Suppressor macrophage (primary cell): Measurements from ENCODE around the gene PCSK6.

Experiments used
- DNase-seq, 4 experiments: peaks; one replicate each; pipeline ENCODE4 v3.0.0-alpha.2; 2020 to 2022

Gene PCSK6

GRCh38 chr15:101498717-101499480 is 9.4 kb upstream of the PCSK6 start:
- no peak for DNase-seq

GRCh38 chr15:101498076-101498716 is 8.7 kb upstream of the PCSK6 start:
- no peak for DNase-seq

GRCh38 chr15:101497484-101498034 is 8.1 kb upstream of the PCSK6 start:
- DNase-seq, result no peak

GRCh38 chr15:101497017-101497416 is 7.5 kb upstream of the PCSK6 start:
- DNase-seq, result no peak

GRCh38 chr15:101496198-101496986 is 6.9 kb upstream of the PCSK6 start:
- peak in 3 of 4 experiments; percentile 48 to 64 (median 53) for DNase-seq

GRCh38 chr15:101495334-101496197 is 6.1 kb upstream of the PCSK6 start:
- no peak for DNase-seq

GRCh38 chr15:101494251-101494796 is 4.8 kb upstream of the PCSK6 start:
- no peak for DNase-seq

- no peak for DNase-seq
These were observed 3.5 kb upstream of the PCSK6 start for GRCh38 chr15:101492766-101493692.

- no peak for DNase-seq
These were observed 2.5 kb upstream of the PCSK6 start for GRCh38 chr15:101491734-101492640.

GRCh38 chr15:101490922-101491733 is 1.6 kb upstream of the PCSK6 start:
- DNase-seq, result no peak

- DNase-seq, result no peak
These were observed 943 bp upstream of the PCSK6 start for GRCh38 chr15:101490408-101490891.

GRCh38 chr15:101489237-101489598 is 289 bp downstream of the PCSK6 start:
- peak; percentile 36 to 82 (median 58) for DNase-seq

- DNase-seq, result peak in 3 of 4 experiments; percentile 14 to 49 (median 31)
These were observed 975 bp downstream of the PCSK6 start for GRCh38 chr15:101488300-101489164.

- peak in 3 of 4 experiments; percentile 22 to 41 (median 29) for DNase-seq
These were observed 2.6 kb downstream of the PCSK6 start for GRCh38 chr15:101486696-101487459.

- no peak for DNase-seq
These were observed 6.0 kb downstream of the PCSK6 start for GRCh38 chr15:101483462-101483861.

GRCh38 chr15:101482526-101483371 is 6.8 kb downstream of the PCSK6 start:
- no peak for DNase-seq
